Measurements from ENCODE around the gene ALOX15B.

The ALOX15B gene

GRCh38 chr17:8084250-8084649 is 45.4 kb downstream of the ALOX15B start:
- DNase-seq = no peak

DNA sequence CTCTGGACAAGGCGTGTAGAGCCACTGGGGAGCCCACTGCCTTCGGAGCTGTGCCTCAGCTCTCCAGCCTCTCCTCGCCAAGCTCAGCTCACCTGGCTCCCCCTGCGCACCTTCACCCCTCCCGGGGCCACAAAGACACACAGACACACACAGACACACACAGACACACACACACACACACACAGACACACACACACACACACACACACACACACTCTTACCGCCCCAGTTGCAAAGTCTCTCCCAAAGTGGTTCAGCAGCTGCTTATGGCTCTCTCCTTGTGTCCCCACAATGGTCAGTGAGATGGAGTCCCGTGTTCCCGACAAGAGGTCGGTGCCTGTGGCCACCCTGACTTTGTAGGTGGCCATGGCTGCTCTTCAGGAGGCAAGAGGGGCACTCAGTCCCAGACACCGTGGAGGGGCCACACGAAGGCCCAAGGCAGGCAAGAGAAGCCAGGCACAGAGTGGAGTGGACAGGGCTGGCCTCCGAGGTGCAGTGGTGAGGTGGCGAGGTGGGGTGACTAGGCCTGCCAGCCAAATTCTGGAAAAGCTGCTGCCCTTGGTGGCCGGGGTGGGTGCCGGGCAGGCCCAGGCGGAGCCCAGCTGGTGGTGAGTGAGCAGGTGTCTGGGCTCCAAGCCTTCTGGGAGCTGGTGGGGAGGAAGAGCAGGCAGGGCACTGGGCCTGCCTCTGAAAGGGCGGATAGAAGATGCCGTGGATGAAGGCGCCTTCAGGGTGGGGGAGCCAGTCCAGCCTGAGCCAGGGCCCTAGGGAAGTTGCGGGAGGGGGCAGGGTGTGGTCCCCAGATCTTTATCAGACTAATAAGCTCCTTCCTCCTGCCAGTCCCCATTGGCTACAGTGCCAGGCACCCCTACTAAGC is 48.5 kb downstream of the ALOX15B start, which contains the start of gene ALOX12B:
Gene ALOX12B, minus strand, starts transcription at position 642 of the 877 bp plus-strand sequence. Its CDS starts 274 bp downstream, at position 368.
- DNase-seq = no peak

GRCh38 chr17:8087952-8088230 is 49.0 kb downstream of the ALOX15B start:
- no peak for DNase-seq

DNA sequence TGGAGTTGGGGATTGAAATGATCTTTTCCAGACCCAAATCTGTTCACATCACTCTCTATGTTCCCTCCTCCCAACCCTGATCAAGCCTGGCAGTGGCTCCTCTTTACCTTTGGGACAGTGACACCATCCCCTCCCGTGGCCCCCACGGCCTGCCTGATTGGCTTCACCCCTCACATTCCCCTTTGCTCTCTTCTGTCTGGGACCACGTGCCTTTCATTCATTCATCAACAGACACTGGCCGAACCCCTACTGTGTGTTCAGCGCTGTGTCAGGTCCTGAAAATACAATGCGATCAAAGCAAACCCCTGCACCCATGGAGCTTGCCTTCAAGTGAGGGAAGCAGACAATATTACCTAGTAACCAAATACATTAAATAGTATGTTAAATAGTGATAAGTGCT is 50.9 kb downstream of the ALOX15B start:
- no peak for DNase-seq

- DNase-seq = peak; percentile 70 to 71
These were observed 52.3 kb downstream of the ALOX15B start for GRCh38 chr17:8091033-8091687.

DNA sequence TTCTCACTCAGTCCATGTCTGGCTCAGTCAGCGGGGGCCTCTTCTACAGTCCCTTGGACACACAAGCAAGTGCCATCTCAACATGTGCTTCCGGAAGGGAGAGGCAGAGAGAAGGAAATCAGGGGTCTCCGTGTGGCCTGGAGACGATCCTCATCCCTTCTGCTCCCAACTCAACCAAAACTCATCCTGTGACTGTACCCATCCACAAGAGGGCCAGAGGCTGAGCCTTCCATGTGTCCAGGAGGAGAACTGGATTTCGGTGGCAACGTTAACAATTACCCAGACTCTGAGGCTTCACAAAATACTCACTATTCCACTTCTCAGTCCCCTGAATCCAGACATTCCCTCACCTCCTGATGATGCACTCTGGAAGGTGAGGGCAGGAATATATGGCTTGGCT is 56.5 kb downstream of the ALOX15B start:
- no peak for DNase-seq

GRCh38 chr17:8096541-8096940 is 57.7 kb downstream of the ALOX15B start:
- no peak for DNase-seq
